CD14-positive monocyte (primary cell): Measurements from ENCODE around the gene PCDH1. TPM values are rescaled to one million over a fixed set of nuclear protein-coding genes. Genes with fewer than 3 reads are reported as not detected.

ENCODE experiments used
- DNase-seq, 3 donors: peaks; one replicate each; pipeline ENCODE4 v3.0.0-alpha.2; 2011 to 2022
- H2AFZ ChIP-seq: 2 replicates; pipeline ENCODE4 v1.6.0; 2012; ENCODE audit warnings: mild to moderate bottlenecking, low read depth, low read length, inconsistent platforms; ENCODE audit not compliant: insufficient read depth, poor library complexity, severe bottlenecking
- H3K27ac ChIP-seq, 2 donors: 1 replicate in 1 of 2; 2 replicates in 1 of 2; pipeline ENCODE4 v1.5.1; 2012 to 2013; ENCODE audit warnings: low read length in 2 of 2, control low read depth in 1 of 2, inconsistent platforms in 1 of 2, low read depth in 1 of 2, mild to moderate bottlenecking in 1 of 2
- H3K27me3 ChIP-seq, 2 donors: one replicate each; pipeline versions ENCODE4 v1.6.0 to v1.6.1; 2011 to 2013; ENCODE audit warnings: low read length in 2 of 2; ENCODE audit not compliant: control insufficient read depth in 2 of 2, insufficient read depth in 2 of 2
- H3K36me3 ChIP-seq, 2 donors: replicated peaks in 1 of 2; 1 replicate in 1 of 2; 2 replicates in 1 of 2; pipeline versions ENCODE4 v1.5.1 to v1.6.1; 2012 to 2013; ENCODE audit warnings: low read length in 2 of 2, control low read depth in 1 of 2, inconsistent platforms in 1 of 2, mild to moderate bottlenecking in 1 of 2; ENCODE audit not compliant: insufficient read depth in 2 of 2, control insufficient read depth in 1 of 2
- H3K4me1 ChIP-seq, 2 donors: 1 replicate in 1 of 2; 2 replicates in 1 of 2; pipeline versions ENCODE4 v1.5.1 to v1.6.1; 2012 to 2013; ENCODE audit warnings: low read length in 2 of 2, control low read depth in 1 of 2, inconsistent platforms in 1 of 2, mild to moderate bottlenecking in 1 of 2, moderate library complexity in 1 of 2; ENCODE audit not compliant: insufficient read depth in 2 of 2, control insufficient read depth in 1 of 2
- H3K4me2 ChIP-seq: replicated peaks from 2 replicates; pipeline ENCODE3; 2012; ENCODE audit warnings: low read length, moderate library complexity, mild to moderate bottlenecking; ENCODE audit not compliant: poor library complexity, severe bottlenecking; ENCODE audit errors: extremely low read depth
- H3K4me3 ChIP-seq, 3 experiments: fragments of 200-600 bp in 1 of 3; sonication (generic) in 1 of 3; replicated peaks in 1 of 3; 1 replicate in 2 of 3; 2 replicates in 1 of 3; pipeline ENCODE4 v1.5.1; 2011 to 2013; ENCODE audit warnings: low read length in 3 of 3, mild to moderate bottlenecking in 3 of 3, control low read depth in 2 of 3, low read depth in 2 of 3, inconsistent platforms in 1 of 3, moderate library complexity in 1 of 3
- H3K79me2 ChIP-seq: 2 replicates; pipeline ENCODE4 v1.6.0; 2012; ENCODE audit warnings: mild to moderate bottlenecking, control low read depth, inconsistent platforms, low read length, moderate library complexity; ENCODE audit not compliant: insufficient read depth
- H3K9ac ChIP-seq: 2 replicates; pipeline ENCODE4 v1.6.0; 2017; ENCODE audit warnings: low read length, mild to moderate bottlenecking; ENCODE audit not compliant: insufficient read depth, poor library complexity, severe bottlenecking
- H3K9me3 ChIP-seq, 2 donors: replicated peaks in 1 of 2; 1 replicate in 1 of 2; 2 replicates in 1 of 2; pipeline versions ENCODE4 v1.5.1 to v1.6.1; 2012 to 2013; ENCODE audit warnings: low read length in 2 of 2, control low read depth in 1 of 2; ENCODE audit not compliant: control insufficient read depth in 1 of 2, insufficient read depth in 1 of 2
- H4K20me1 ChIP-seq: 2 replicates; pipeline ENCODE4 v1.6.0; 2012; ENCODE audit warnings: mild to moderate bottlenecking, low read length, control low read depth, moderate library complexity; ENCODE audit not compliant: insufficient read depth
- H3K27ac Mint-ChIP-seq, 7 donors: one replicate each; pipeline ENCODE4 v1.8.0; 2020; ENCODE audit warnings: mild to moderate bottlenecking in 7 of 7, mixed read lengths in 7 of 7, moderate library complexity in 6 of 7, inconsistent platforms in 2 of 7
- H3K27me3 Mint-ChIP-seq, 3 donors: one replicate each; pipeline ENCODE4 v1.8.0; 2021 to 2022; ENCODE audit warnings: low read depth in 3 of 3, mild to moderate bottlenecking in 3 of 3, mixed read lengths in 3 of 3, moderate library complexity in 3 of 3, inconsistent platforms in 1 of 3
- H3K36me3 Mint-ChIP-seq, 2 donors: one replicate each; pipeline ENCODE4 v1.8.0; 2020; ENCODE audit warnings: mixed read lengths in 2 of 2, inconsistent platforms in 1 of 2, mild to moderate bottlenecking in 1 of 2
- H3K4me1 Mint-ChIP-seq: one replicate; pipeline ENCODE4 v1.8.0; 2020; ENCODE audit warnings: mild to moderate bottlenecking, mixed read lengths
- H3K4me3 Mint-ChIP-seq, 2 donors: one replicate each; pipeline ENCODE4 v1.8.0; 2020; ENCODE audit warnings: mild to moderate bottlenecking in 2 of 2, mixed read lengths in 2 of 2, moderate library complexity in 1 of 2
- H3K9me3 Mint-ChIP-seq, 7 donors: one replicate each; pipeline ENCODE4 v1.8.0; 2020 to 2022; ENCODE audit warnings: mixed read lengths in 7 of 7, mild to moderate bottlenecking in 6 of 7, moderate library complexity in 6 of 7, inconsistent platforms in 2 of 7
- WGBS: methylation state at CpG from one replicate; pipeline ENCODE4 v1.1.5; 2013; ENCODE audit warnings: missing lambda C conversion rate; ENCODE audit not compliant: insufficient coverage; 5-methylcytosine and 5-hydroxymethylcytosine counted together
- intact Hi-C, 2 donors: fragments of 100-400 bp; cut with micrococcal nuclease; formaldehyde crosslinking; loops; one replicate each; pipeline versions ENCODE4 v1.15.0 to v1.15.1; 2023
- polyA plus RNA-seq, 3 donors: library from polyadenylated mRNA; depleted of rRNA in 1 of 3; unstranded in 2 of 3; stranded (reverse) in 1 of 3; fragments of 300-500 nt in 2 of 3; fragments of >200 nt in 1 of 3; fragmentation: Illumina TruSeq in 2 of 3; gene quantifications; 1 replicate in 2 of 3; 2 replicates in 1 of 3; pipeline ENCODE4 v1.2.3, GENCODE V29; 2012 to 2021
- TF ChIP-seq, protein P1 (sequence below): fragments of 200-600 bp; IDR thresholded peaks from one replicate; pipeline ENCODE4 v1.8.0; 2022; ENCODE audit warnings: antibody characterized with exemption, mild to moderate bottlenecking

Gene PCDH1
- polyA plus RNA-seq, 3 donors: not detected

DNA sequence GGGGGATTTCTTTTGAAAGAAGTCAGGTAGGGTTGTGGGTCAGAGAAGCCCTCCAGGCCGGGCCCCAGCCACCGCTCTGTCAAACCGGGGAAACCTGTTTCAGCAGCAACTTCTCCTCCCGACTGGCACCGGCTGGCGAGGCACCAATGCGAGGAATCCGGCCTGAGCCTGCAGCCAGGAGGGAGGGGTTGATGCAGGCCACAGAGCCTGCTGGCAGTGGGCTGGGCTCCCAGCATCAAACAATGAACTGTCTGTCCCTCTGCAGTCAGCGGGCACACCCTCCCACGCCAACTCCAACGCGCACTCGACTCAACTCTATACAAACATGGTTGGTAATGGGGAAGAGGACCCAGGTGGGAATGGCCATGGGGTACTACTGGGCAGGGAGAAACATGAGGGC is 12.1 kb downstream of the PCDH1 start:
- WGBS: 96% methylated on average over 8 of the region's 13 CpGs
- H3K27ac ChIP-seq: no peak overlapping the region
- no peak overlapping the region for H3K4me3 ChIP-seq
- H3K9ac ChIP-seq: no peak overlapping the region
- Mint-ChIP-seq H3K4me1 (no peaks in the 10 kb centered on the region), H3K36me3 (no peaks in the 10 kb centered on the region), H3K27ac (no peak overlapping the region), H3K27me3 (peaks cover 23 to 27% (median 23%) of the 10 kb centered on the region in 3 donors), H3K9me3 (no peaks in the 10 kb centered on the region), H3K4me3 (no peak overlapping the region)
- intact Hi-C loops: no loop called here
- no peaks in the 10 kb centered on the region for H3K4me1 ChIP-seq
- H3K27me3 ChIP-seq: peaks cover 0 to 13% of the 10 kb centered on the region in 2 donors
- no peak overlapping the region for H3K4me2 ChIP-seq
- no peaks in the 10 kb centered on the region for H3K79me2 ChIP-seq
- TF ChIP-seq, protein P1, sequence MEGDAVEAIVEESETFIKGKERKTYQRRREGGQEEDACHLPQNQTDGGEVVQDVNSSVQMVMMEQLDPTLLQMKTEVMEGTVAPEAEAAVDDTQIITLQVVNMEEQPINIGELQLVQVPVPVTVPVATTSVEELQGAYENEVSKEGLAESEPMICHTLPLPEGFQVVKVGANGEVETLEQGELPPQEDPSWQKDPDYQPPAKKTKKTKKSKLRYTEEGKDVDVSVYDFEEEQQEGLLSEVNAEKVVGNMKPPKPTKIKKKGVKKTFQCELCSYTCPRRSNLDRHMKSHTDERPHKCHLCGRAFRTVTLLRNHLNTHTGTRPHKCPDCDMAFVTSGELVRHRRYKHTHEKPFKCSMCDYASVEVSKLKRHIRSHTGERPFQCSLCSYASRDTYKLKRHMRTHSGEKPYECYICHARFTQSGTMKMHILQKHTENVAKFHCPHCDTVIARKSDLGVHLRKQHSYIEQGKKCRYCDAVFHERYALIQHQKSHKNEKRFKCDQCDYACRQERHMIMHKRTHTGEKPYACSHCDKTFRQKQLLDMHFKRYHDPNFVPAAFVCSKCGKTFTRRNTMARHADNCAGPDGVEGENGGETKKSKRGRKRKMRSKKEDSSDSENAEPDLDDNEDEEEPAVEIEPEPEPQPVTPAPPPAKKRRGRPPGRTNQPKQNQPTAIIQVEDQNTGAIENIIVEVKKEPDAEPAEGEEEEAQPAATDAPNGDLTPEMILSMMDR: no peak
- no peaks in the 10 kb centered on the region for H3K36me3 ChIP-seq
- no peaks in the 10 kb centered on the region for H4K20me1 ChIP-seq
- no peak for DNase-seq
- no peaks in the 10 kb centered on the region for H3K9me3 ChIP-seq
- no peak overlapping the region for H2AFZ ChIP-seq

DNA sequence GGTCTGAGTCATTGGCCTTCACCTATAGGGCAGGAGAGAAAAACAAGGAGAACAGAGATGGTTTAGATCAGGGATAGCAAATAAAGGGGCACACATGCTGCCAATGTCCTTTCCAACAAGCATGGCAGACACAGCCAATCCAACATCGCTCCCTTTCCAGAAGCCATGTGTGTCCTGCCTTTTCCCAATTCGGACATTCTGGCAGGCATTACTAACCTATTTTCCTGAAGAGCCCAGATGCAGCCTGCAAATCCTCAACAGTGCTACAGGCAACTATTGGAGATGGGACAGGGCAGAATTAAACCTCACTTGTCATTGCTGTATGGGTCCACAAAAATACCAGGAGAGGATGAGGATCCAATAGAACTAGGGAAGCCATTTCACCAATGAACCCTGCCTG is 12.8 kb downstream of the PCDH1 start:
- Histone ChIP-seq H4K20me1 (no peaks in the 10 kb centered on the region), H3K9ac (no peak overlapping the region), H3K36me3 (no peaks in the 10 kb centered on the region), H3K27me3 (peaks cover 0 to 6% of the 10 kb centered on the region in 2 donors), H3K27ac (no peak overlapping the region), H3K79me2 (no peaks in the 10 kb centered on the region), H3K4me2 (no peak overlapping the region), H3K4me3 (no peak overlapping the region), H2AFZ (no peak overlapping the region), H3K9me3 (no peaks in the 10 kb centered on the region), H3K4me1 (no peaks in the 10 kb centered on the region)
- Mint-ChIP-seq H3K4me3 (no peak overlapping the region), H3K36me3 (no peaks in the 10 kb centered on the region), H3K27ac (no peak overlapping the region), H3K27me3 (peaks cover 18 to 20% (median 18%) of the 10 kb centered on the region in 3 donors), H3K4me1 (no peaks in the 10 kb centered on the region), H3K9me3 (no peaks in the 10 kb centered on the region)
- intact Hi-C loops: no loop called here
- TF ChIP-seq, protein P1: no peak
- WGBS: 92% methylated on average over 2 of the region's 2 CpGs
- no peak for DNase-seq
